Activated CD4-positive, alpha-beta T cell treated with anti-CD3 and anti-CD28 coated beads, Interleukin-2, Interleukin-4, amounts not matched to agents 100 ng/mL and 50 ng/mL, durations not matched to agents 16 hours and 8 hours (primary cell): ENCODE data around the gene CSNK2A1.

ENCODE experiments used
- DNase-seq: peaks from one replicate; pipeline ENCODE4 v3.0.0-alpha.2; 2020; ENCODE audit warnings: low spot score

CSNK2A1 gene

DNA sequence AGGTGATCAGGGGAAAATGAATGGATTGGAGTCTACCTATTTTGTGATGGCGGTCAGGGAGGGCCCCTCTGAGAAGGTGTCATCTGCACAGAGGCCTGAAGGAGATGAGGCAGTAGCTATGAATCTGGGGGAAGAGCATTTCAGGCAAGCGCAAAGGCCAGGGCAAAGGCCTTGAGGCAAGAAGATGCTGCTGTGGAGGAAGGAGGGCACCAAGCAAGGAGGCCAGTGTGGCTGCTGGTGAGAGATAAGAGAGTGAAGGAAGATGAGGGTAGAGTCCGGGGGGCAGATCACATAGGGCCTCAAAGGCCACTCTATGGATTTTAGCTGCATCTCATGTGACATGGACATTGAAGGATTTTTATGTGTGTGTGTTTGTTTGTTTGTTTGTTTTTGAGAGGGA lies 20.6 kb upstream of the CSNK2A1 start:
- no peak for DNase-seq

DNA sequence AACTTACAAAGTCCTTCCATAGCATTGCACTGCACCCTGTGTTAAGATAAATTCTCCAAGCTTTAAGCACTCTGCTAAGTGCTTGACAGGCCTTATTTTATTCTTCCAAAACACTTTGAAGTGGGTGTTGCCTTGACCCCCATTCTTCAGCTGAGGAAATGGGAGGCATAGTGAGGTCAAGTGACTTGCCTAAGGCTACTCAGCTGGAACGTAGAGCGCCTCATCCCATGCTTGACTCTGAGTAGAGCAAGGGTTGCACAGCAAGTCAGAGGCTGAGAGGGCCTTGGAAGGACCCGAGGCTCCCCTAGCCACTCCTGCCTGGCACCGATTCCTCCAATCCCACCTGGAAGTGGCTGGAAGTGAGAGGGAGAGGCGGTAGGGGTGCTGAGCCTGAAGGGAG lies 19.6 kb upstream of the CSNK2A1 start:
- DNase-seq = no peak

DNA sequence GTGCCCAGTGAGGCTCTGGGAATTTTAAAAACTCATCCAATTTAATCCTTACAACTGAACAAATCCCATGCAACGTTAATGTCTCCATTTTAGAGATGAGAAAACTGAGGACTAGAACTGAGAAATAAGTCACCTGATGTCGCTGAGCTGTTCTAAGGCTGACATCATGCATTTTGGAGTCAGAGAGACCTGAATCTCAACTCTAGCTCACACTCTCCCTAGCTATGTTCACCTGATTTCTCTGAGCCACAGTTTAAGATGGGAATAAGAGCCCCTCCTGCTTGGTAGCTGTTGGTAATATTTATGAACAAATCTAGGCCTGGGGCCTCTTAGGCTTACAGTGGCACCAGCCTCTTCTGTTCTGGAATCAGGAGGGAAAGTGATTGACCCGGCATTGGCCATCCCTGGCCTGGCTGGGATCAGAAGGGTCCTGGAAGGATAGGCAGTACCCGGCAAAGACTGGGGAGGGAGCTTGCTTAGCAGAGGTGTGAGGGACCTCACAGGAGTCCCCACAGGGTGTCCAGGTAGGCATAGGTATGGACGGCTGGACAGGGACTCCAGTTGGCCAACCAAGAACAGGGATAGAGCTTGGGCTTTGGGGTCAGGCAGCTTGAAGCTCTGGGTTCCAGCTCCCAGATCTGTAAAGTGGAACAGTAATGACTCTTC lies 18.8 kb upstream of the CSNK2A1 start:
- DNase-seq = no peak

DNA sequence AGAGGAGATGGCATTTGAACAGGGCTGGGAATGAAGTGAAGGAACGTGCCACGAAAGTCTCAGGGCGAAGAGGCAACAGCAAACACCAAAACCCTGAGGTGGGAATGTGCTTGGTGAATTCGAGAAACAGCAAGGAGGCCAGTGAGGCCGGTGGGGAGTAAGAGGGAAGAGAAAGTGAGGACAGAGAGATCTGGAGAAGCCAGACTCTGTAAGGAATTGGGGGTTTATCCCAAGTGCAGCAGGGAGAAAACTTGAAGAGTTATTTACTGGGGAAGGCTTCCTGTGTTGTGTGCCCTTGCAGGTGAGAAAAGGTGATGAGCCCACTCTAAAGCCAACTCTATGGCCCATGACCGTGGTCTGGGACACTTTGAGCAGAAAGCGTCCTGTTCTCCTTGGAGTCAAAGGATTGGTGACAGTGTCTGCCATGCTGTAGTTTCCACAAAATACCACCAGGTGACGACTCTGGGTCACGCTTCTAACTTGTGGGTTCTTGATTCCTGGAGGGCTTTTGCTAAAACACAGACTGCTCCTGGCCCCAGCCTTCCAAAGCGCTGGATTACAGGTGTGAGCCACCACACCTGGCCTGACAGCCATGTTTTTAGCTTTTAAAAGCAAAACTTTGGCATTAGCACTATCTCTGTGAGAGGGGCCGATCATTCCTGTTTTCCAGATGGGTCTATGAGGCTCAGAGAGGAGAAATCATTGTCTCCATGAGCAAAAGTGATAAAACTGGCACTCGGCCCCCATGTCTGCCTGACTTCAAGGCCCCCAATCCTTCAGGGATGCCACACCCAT lies 18.0 kb upstream of the CSNK2A1 start:
- peak; percentile 65 for DNase-seq

DNA sequence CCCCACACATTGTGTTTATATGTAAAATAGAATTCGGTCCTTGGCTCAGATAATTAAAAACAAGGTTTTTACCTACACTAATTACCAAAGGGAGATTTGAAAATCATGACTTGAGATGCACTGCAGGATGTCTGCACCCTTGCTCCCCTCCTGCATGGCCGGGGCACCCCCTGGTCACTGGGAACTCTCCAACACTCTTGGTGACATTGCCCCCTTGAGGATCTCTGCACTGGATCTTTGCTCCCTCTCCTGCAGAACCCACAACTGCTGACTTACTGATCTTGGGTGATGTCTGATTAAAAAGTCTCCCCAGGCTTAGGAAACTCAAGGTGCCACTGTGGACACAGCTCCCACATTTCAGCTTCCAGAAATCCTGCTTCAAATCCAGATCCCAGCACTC lies 17.1 kb upstream of the CSNK2A1 start:
- no peak for DNase-seq

DNA sequence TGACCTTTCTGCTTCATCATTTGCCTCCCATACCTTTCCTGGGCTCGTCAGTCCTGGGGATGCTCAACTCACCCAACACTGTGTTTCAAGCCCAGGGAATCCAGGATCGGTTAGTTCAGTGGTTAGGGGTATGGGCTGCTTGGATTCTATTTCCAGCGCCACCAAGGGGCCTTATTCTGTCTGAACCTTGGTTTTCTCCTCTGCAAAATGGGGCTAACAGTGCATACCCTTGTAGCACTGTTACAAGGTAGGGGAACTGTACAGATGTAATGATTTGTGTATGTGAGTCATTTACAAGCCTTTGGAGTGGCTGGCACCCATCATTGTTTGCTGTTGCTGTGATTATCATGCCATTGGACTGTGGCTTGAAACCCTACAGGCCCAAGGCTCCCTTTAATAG lies 14.5 kb upstream of the CSNK2A1 start:
- no peak for DNase-seq

DNA sequence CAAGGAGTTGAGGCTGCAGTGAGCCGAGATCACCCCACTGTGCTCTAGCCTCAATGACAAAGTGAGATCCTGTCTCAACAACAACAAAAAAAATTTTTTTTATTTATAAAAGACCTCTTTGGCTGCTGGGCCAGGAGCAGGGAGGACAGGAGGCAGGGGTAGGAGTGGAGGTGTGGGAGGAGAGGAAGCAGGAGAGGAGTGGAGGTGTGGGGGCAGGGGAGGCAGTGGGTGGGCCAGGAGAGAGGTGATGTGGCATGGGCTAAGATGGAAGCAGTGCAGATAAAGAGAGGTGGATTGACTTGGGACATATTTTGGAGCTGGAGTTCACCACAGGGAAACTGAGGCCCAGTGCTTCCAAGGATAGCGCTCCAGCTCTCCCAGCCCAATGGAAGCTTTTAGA lies 13.4 kb upstream of the CSNK2A1 start:
- DNase-seq = no peak

DNA sequence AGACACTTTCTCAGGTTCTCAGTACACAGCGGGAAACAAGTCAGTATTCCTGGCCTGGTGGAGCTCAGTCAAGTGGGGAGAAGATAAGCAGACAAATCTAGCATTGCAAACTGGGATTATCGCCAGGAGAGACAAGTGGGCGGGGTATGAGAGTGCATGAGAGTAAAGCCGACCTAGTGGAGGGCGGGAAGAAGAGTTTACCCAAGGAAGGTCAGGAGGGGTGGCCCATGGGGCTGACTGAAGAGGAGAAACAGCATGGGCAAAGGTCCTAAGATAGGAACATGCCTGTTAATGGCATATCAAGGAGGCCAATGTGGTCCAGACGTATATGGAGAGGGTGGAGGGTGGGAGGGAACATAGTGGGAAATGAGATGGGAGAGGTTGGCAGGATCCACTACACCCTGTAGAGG lies 12.4 kb upstream of the CSNK2A1 start:
- no peak for DNase-seq

DNA sequence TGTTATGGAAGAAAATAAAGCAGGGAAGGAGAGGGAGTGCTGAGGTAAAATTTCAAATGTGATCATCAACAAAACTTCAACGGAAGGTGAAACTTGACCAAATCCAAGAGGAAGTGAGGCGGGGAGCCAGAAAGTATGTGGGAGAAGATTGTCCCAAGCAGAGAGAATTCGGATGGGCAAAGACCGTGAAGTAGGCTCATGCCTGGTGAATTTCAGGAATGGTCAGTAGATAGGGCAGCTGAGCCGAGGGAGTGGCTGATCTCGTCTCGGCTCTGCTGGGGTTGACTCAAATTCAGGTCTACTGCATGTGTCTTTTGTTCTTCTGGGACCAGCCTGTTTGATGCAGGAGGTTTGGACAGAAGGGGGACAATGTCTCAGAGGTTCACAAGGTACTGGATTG lies 7.0 kb upstream of the CSNK2A1 start:
- DNase-seq = no peak

DNA sequence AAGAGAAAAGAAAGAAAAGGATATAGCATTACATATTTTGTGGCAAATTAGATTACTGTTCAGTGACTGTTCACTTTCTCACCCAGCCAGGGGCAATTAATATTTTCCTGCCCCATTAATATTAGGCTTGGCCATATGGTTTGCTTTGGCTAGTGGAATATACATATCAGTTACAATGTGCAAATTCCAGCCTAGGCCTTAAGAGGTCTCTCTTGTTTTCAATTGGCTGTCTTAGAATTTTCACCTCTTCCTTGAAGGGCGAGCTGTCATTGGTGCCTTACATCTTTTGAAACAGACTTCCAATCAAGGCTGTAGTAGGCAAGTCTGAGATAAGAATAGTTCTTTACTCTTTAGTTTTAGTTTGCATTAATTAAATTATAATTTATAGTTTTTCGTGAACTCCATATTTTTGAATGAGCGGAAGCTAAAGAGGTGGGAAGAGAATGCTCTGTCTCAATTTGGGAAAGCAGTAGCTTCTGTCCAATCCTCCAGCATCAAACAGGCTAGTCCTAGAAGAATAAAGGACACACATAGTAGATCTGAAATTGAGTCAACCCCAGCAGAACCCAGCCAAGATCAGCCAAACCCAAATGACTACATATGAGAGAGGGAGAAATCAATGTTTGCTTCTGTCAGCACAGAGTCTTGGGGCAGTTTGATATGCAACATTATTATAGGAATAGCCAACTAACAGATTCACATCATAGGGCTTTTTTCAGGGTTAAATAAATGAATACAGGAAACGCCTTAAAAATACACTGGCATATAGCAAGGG lies 6.3 kb upstream of the CSNK2A1 start:
- no peak for DNase-seq

DNA sequence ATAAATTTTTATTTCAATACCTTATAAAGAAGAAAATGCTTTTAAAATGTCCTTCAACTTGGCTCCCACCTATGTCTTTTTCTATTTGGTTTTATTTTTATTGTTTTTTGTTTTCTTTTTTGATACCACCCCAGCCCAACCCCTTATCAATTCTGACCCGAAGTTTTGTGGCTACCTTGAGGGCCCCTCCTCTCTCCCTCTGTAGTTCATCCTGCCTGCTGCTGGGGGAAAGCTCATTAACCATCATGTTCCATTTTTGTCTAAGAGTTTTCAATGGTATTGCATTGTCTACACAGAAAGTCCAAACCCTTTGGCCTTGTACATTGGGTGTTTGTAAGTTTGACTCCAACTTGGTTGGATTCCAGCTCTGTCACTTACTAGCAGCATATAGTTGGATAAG lies 5.3 kb upstream of the CSNK2A1 start:
- DNase-seq = no peak

DNA sequence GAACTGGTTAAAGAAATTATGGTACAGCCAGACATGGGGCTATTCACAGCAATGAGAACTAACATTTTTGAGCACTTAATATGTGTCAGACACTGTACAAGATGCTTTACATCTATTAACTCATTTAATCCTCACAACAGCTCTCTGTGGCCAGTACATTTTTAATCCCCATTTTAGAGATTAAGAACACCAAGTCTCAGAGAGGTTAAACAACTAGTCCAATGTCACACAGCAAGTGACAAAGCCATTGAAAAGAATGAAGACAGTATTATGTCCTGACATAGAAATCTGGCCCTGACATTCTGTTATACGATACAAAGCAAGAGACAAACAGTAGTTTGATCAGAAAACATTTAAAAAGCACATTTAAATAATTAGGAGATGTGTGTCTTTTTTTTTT lies 3.8 kb upstream of the CSNK2A1 start:
- no peak for DNase-seq

DNA sequence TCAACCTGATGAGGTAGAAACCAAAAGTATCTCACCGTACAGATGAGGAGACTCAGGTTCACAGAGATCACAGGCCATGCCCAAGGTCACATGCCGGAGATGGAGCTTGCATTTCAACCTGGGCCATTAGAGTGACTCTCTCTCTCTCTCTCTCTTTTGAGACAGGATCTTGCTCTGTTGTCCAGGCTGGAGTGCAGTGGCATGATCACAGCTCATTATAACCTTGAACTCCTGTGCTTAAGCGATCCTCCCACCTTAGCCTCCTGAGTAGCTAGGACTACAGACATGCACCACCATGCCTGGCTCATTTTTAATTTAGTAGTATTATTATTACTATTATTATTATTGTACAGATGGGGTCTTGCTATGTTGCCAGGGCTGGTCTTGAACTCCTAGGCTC lies 2.8 kb upstream of the CSNK2A1 start:
- no peak for DNase-seq

DNA sequence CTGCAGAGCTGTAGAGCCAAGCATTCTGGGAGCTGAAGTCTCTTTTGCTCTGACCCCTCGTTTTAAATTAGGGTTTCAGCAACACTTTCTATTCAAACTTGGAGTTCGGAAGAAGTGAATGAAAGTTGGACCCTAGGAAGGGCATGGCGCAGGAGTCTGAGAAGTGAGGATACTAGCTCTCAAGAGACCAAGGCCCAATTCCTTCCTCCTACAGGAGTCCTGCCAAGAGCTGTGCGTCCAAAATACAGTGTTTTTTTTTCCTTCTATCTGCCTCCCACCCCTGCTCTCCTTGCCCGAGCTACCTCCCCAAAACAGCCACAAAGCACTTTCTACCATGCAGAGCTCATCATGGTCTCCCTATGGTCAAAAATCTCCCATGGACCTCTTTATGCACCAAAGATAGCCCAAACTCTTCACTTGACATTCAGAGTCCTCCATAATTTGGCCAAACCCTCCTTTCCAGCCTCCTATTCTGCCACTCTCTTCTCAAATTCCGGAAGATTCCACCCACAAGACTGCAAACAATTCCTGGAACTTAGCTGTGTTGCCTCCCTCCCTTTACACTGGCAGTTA lies 649 bp upstream of the CSNK2A1 start:
- DNase-seq = no peak

DNA sequence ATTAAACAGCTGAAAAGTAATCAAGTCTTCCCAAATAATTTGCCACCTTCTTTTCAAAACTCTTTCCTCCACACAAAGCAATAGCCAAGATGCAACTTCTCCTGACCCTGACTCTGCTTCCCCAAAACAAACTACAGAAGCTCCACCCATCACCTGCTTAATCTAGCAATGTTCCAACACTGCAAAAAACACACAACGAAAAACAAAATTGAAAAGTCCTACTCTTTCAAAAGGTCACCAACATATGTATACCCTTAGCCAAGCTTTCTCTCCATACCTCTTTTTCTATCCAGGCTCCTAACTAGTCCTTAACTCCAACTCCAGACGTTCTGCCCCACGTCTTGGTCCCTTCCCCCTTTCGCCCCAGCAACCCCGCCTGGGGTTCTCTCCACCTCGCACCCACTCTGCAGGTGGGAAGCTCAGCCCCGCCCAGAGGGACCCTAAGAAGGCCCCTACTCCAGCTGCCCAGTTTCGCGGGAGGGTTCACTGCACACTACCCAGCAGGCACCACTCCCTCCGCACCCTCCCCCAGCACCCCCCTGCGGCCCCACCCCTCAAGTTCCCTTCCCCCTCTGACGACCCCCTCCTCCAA lies 717 bp downstream of the CSNK2A1 start:
- peak; percentile 16 for DNase-seq

DNA sequence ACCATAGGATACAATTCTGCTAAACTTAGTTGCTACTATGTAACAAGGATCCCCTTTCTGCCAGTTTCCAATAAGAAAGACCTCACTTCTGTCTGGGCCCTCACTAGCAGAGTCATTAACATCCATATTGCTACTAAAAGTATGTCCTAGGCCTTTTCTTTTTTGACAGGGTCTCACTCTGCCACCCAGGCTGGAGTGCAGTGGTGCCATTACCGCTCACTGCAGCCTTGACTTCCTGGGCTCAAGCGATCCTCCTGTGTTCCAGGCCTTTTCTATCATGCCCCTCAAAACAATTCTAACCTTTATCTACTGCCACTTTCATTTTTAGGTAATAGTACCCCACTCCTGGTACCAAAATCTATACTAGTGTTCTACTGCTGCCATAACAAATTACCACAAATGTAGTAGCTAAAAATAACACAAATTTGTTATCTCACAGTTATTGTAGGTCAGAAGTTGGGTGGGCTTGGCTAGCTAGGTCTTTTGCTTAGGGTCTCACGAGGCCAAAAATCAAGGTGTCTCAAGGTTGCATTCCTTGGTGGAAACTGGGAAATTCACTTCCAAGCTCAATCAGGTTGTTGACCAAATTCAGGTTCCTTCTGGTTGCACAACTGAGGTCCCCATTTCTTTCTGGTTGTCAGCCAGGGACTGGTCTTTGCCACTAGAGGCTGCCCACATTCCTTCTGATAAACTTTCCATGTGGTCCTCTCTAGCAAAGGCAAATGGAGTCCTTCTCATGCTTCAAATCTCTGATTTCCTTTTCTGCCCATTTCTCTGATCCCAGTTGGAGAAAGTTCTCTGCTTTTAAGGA lies 3.0 kb downstream of the CSNK2A1 start:
- DNase-seq = no peak

DNA sequence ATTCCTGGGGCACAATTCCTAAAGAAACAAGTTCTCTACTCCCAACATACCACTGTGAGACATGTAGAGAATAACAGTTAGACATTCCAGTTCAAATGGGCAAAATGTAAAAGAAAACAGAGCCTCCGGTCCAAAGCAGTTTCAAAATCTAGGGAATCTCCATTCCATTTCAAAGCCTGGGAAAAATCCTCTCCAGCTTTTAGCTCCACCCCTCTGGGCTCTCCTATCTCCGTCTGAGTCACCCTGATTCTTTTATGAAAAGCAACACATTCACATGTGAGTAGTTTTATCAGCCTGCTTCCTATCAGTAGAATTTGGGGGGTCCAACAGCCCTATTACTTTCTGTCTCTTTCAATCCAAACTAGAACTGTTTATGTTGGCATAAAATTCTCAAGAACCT lies 3.7 kb downstream of the CSNK2A1 start:
- no peak for DNase-seq

DNA sequence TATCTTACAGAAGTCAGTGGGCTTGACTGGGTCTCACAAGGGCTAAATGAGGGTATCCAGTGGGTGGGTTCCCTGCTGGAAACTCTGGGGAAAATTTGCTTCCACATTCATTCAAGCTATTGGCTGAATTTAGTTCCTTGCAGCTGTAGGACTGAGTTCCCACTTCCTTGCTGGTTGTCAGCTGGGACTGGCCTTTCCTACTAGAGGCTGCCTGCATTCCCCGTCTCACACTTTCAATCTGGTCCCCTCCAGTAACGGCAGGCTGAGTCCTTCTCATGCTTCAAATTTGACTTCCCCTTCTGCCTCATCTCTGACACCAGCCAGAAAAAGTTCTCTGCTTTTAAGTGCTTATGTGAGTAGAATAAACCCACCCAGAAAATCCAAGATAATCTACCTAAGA lies 4.4 kb downstream of the CSNK2A1 start:
- DNase-seq = no peak

DNA sequence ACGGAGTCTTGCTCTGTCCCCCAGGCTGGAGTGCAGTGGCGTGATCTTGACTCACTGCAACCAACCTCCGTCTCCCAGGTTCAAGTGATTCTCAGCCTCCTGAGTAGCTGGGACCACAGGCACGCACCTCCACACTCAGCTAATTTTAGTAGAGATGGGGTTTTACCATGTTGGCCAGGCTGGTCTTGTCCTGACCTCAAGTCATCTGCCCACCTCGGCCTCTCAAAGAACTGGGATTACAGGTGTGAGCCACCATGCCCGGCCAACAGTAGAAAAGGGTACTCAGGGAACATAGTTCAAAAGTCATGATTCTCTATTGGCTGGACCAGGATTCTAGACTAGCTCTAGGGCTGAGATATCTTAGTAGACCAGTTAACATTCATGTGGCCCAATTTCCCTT lies 5.6 kb downstream of the CSNK2A1 start:
- DNase-seq = no peak

DNA sequence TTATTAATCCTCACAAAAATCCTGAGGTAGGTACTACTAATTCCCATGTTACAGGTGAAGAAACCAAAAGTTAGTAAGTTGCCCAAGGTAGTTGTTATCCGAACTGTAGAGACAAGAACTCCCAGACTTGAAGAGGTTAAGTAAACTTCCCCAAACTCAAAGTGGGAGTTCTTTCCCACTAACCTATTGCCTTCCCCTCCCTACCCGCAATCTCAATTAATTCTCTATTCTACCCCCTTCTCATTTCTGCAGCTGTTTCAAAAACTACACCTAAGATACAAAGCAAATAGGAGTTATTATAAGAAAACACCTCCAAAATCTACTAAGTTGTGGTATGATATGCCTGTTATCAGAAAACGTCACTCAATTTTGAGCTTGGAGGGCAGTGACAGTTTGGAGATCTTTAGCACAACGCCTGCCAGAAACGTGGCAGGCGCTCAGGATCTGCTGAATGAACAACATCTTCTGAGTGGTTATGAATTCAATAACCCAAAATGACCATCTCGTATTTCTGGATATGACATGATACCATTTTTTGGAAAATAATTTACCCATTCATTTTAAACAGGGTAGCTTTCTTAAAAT lies 7.1 kb downstream of the CSNK2A1 start:
- no peak for DNase-seq

DNA sequence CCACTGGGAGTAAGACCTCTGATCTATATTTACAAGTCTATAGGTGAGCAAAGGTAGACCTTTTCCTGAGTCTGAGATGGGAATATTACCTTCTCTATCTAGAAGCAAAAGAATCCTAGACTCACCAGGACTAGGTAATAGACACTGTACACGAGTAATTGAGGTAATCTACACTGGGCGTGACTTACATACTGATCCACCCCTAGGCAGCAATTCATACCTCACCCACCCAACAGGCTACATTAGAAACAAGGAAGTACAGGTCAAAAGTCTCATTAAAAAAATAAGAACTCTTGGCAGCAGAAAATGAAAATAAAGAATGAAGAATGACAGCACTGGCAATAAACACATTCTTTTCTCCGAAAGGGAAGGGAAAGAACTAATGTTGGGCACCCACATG lies 7.6 kb downstream of the CSNK2A1 start:
- no peak for DNase-seq
